HFF-Myc (cell line): Measurements from ENCODE around the gene ZNF592.

Experiments
- DNase-seq: peaks from one replicate; pipeline ENCODE4 v3.0.0-alpha.2; 2011; ENCODE audit warnings: low read depth; ENCODE audit errors: extremely low read depth
- H3K4me3 ChIP-seq: replicated peaks from 2 replicates; pipeline ENCODE4 v1.5.1; 2011; ENCODE audit warnings: low read depth, mild to moderate bottlenecking, control low read depth, low read length
- CTCF ChIP-seq: IDR thresholded peaks from 2 replicates; pipeline ENCODE4 v1.5.1; 2012; ENCODE audit warnings: mild to moderate bottlenecking, low read depth, low read length, control low read depth; ENCODE audit errors: missing control alignments

The ZNF592 gene

GRCh38 chr15:84832448-84833040, 84.2 kb downstream of the ZNF592 start:
- DNase-seq, result no peak
- TF ChIP-seq CTCF, result no peak
- H3K4me3 ChIP-seq, result no peak overlapping the region

GRCh38 chr15:84833447-84834228, 85.2 kb downstream of the ZNF592 start:
- no peak for TF ChIP-seq CTCF
- no peak overlapping the region for H3K4me3 ChIP-seq
- DNase-seq, result no peak

- H3K4me3 ChIP-seq, result no peak overlapping the region
- no peak for TF ChIP-seq CTCF
- no peak for DNase-seq
Observed at GRCh38 chr15:84834229-84834955, 86.0 kb downstream of the ZNF592 start.

GRCh38 chr15:84834969-84835368, 86.6 kb downstream of the ZNF592 start:
- no peak for TF ChIP-seq CTCF

GRCh38 chr15:84835661-84836337, 87.4 kb downstream of the ZNF592 start:
- TF ChIP-seq CTCF, result no peak
- no peak for DNase-seq
- H3K4me3 ChIP-seq, result no peak overlapping the region

More at GRCh38 chr15:84834969-84835368, 86.6 kb downstream of the ZNF592 start:
- H3K4me3 ChIP-seq, result no peak overlapping the region
- DNase-seq, result no peak

- no peak for DNase-seq
Observed at GRCh38 chr15:84836844-84837243, 88.5 kb downstream of the ZNF592 start.

More at GRCh38 chr15:84836844-84837243, 88.5 kb downstream of the ZNF592 start:
- no peak for TF ChIP-seq CTCF
- H3K4me3 ChIP-seq, result no peak overlapping the region
